Psoas muscle (tissue), 8 donors: Measurements from ENCODE around the gene DAND5. TPM values are rescaled to one million over a fixed set of nuclear protein-coding genes. Genes with fewer than 3 reads are reported as not detected.

Source experiments
- ATAC-seq, 4 donors: fragments of 200-7000 bp; cut with Tn5 transposase; one replicate each; pipeline ENCODE4 v1.9.1; 2020; ENCODE audit warnings: moderate library complexity in 3 of 4, mild to moderate bottlenecking in 2 of 4
- DNase-seq, 2 donors: peaks; one replicate each; pipeline ENCODE4 v3.0.0-alpha.2; 2020
- H3K27ac ChIP-seq: fragments of 200-600 bp; one replicate; pipeline ENCODE4 v1.8.0; 2022
- H3K27me3 ChIP-seq, 3 donors: fragments of 200-600 bp in 1 of 3; one replicate each; pipeline versions ENCODE4 v1.6.1 to v1.8.0; 2013 to 2022; ENCODE audit warnings: low read length in 2 of 3, mild to moderate bottlenecking in 2 of 3, moderate library complexity in 1 of 3; ENCODE audit not compliant: insufficient read depth in 3 of 3
- H3K36me3 ChIP-seq, 2 donors: fragments of 200-600 bp in 1 of 2; one replicate each; pipeline versions ENCODE4 v1.6.1 to v1.8.0; 2013 to 2022; ENCODE audit warnings: low read depth in 1 of 2, mild to moderate bottlenecking in 1 of 2, moderate library complexity in 1 of 2; ENCODE audit not compliant: insufficient read depth in 1 of 2
- H3K4me1 ChIP-seq: fragments of 200-600 bp; one replicate; pipeline ENCODE4 v1.8.0; 2022
- H3K4me3 ChIP-seq: fragments of 200-600 bp; one replicate; pipeline ENCODE4 v1.8.0; 2022; ENCODE audit warnings: mild to moderate bottlenecking
- H3K9me3 ChIP-seq: fragments of 200-600 bp; one replicate; pipeline ENCODE4 v1.8.0; 2022
- WGBS, 3 donors: extraction: QIAGEN DNeasy Blood & Tissue Kit; methylation state at CpG; one replicate each; pipeline versions ENCODE4 v1.1.6 to v1.1.7; 2013; 5-methylcytosine and 5-hydroxymethylcytosine counted together
- intact Hi-C, 2 donors: fragments of 100-400 bp; cut with DNase I; formaldehyde crosslinking; loops; one replicate each; pipeline versions ENCODE4 v1.11.0 to v1.14.2; 2022
- polyA plus RNA-seq, 3 donors: library from polyadenylated mRNA; stranded (reverse); fragments of 200-250 nt; gene quantifications; one replicate each; pipeline ENCODE4 v1.2.3, GENCODE V29; 2013
- total RNA-seq, 4 donors: library from RNA; stranded (reverse); fragmentation: NEBNext Ultra II Directional in 2 of 4; extraction: Animal tissue kit (Norgen Biotek cat#: 25700) in 2 of 4; gene quantifications; one replicate each; pipeline versions ENCODE4 v1.2.1 to v1.2.4, GENCODE V29; 2021 to 2023
- TF ChIP-seq, protein P1 (sequence below): fragments of 200-600 bp; IDR thresholded peaks from one replicate; pipeline ENCODE4 v1.8.0; 2022; ENCODE audit warnings: antibody characterized with exemption
- donor health status: healthy with polysubstance abuse.
- donor health status: DM: no; HTN: no; CAD: no; lungs with moderate emphysema.
- donor health status: Bipolar disorder and iron deficiency.
- donor health status: healthy.
- donor health status: DM: yes; HTN: yes; CAD: no.
- donor health status: DM: no; HTN: no; CAD: no.
- donor health status: DM: no; HTN: no; CAD: no.
- donor health status: DM: yes; HTN: yes; CAD: no.

The DAND5 gene
- total and polyA plus RNA-seq, 7 donors: 0.26 TPM; not detected in 6

DNA sequence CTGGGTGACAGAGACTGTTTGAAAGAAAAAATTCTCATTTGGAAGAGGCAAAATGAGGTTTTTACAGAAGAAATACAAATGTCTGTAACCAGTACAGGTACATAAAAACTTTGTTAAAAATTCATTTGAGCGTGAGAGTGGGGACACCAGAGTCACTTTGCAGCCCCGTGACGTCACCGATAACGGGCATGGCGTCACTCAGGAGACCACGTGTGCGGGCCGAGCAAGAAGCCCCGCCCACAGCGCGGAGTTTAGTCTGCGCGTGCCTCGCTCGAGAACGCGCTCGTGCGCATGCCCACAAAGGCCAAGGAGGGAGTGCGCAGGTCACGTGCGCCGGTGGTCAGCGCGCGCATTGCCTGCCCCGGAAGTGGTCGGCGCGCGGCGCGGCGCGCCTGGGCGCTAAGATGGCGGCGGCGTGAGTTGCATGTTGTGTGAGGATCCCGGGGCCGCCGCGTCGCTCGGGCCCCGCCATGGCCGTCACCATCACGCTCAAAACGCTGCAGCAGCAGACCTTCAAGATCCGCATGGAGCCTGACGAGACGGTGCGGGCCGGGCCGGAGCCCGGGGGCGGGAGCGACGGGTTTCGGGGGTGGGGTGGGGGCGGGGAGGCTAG is 23.8 kb upstream of the DAND5 start, which contains the start of gene RAD23A:
TSS of gene RAD23A (plus strand) at position 384 of the 613 bp plus-strand sequence. CDS start at position 471, 87 bp downstream.
- peaks cover 42% of the 10 kb centered on the region for H3K4me1 ChIP-seq
- H3K27me3 ChIP-seq: no peaks in the 10 kb centered on the region
- 1% methylated on average over 48 to 62 of the region's 62 CpGs for WGBS, 3 donors
- ATAC-seq (peak; percentile 90 to 91 (median 91)), DNase-seq (peak; percentile 99 to 100)
- H3K36me3 ChIP-seq: peaks cover 13 to 76% of the 10 kb centered on the region in 2 donors
- intact Hi-C loops: no loop called here
- H3K9me3 ChIP-seq: no peaks in the 10 kb centered on the region
- TF ChIP-seq, protein P1, sequence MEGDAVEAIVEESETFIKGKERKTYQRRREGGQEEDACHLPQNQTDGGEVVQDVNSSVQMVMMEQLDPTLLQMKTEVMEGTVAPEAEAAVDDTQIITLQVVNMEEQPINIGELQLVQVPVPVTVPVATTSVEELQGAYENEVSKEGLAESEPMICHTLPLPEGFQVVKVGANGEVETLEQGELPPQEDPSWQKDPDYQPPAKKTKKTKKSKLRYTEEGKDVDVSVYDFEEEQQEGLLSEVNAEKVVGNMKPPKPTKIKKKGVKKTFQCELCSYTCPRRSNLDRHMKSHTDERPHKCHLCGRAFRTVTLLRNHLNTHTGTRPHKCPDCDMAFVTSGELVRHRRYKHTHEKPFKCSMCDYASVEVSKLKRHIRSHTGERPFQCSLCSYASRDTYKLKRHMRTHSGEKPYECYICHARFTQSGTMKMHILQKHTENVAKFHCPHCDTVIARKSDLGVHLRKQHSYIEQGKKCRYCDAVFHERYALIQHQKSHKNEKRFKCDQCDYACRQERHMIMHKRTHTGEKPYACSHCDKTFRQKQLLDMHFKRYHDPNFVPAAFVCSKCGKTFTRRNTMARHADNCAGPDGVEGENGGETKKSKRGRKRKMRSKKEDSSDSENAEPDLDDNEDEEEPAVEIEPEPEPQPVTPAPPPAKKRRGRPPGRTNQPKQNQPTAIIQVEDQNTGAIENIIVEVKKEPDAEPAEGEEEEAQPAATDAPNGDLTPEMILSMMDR: no peak
- H3K27ac ChIP-seq: peak within 1 kb of the TSS; percentile 98
- H3K4me3 ChIP-seq: peak within 1 kb of the TSS; percentile 90

DNA sequence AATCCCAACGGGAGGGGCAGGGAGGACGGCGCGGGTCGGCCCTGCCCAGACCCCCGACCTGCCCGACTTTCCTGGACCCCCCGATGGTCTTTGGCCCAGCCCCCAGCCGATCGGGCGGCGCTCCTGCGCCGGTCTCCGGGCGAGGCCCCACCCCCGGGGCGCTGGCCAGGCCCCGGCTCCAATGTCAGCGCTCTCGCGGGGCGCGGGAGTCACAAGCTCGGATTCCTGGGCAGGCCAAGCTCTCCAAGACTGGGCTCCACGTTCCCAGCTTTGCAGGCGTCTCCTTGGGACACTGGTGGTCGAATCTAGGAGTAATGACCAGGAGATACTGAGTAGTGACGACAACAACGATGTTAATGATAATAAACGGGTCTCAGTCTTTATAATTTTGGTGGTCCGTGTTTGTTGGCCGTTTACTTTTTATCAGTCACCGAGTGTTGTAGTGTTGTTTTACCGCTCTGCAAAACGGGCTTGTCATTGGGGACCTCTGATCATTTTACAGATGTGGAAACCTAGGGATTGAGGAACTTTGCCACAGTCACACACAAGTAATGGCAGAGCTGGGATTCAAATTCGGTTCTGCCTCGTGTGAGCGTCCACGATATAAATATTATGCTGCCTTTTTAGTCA is 23.2 kb upstream of the DAND5 start:
- H3K27ac ChIP-seq: peak overlapping the region; percentile 98
- intact Hi-C loops: no loop called here
- ATAC-seq: peak; percentile 84 to 90 (median 88)

DNA sequence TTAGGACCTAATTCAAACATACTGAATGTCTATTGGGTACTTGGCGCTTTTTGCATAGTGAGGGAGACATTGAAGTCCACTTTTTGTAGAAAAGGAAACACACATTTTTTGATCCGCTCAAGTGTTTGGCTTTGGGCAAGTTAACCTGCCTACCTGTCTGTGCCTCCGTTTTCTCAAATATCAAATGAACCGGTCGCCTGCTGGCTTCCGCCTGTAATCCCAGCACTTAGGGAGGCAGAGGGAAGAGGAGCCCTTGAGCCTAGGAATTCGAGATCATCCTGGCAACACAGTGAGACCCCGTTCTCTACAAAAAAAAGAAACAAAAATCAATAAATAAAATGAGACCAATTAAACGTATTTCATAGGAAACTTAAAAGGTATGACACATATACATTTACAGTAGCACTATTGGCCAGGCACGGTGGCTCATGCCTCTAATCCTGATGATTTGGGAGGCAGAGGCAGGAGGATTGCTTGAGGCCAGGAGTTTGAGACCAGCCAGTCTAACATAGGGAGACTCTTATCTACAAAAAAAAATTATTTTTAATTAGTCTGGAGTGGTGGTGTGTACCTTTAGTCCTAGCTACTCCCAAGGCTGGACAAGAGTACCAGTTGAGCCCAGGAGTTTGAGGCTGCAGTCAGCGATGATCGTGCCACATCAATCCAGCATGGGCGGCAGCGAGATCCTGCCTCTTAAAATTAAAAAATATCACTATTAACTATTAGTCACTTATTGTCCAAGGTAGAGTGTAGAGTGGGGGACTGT is 22.5 kb upstream of the DAND5 start:
- WGBS, 3 donors: 45 to 51% (median 47%) methylated on average over 14 of the region's 14 CpGs

More for the DNA sequence above, 23.2 kb upstream of the DAND5 start:
- Histone ChIP-seq H3K9me3 (no peaks in the 10 kb centered on the region), H3K4me3 (peak overlapping the region; percentile 90), H3K4me1 (peaks cover 42% of the 10 kb centered on the region), H3K36me3 (peaks cover 10 to 76% of the 10 kb centered on the region in 2 donors), H3K27me3 (no peaks in the 10 kb centered on the region)
- DNase-seq: peak; percentile 79 to 93
- TF ChIP-seq, protein P1: no peak
- WGBS, 3 donors: 1% methylated on average over 38 to 40 of the region's 40 CpGs

DNA sequence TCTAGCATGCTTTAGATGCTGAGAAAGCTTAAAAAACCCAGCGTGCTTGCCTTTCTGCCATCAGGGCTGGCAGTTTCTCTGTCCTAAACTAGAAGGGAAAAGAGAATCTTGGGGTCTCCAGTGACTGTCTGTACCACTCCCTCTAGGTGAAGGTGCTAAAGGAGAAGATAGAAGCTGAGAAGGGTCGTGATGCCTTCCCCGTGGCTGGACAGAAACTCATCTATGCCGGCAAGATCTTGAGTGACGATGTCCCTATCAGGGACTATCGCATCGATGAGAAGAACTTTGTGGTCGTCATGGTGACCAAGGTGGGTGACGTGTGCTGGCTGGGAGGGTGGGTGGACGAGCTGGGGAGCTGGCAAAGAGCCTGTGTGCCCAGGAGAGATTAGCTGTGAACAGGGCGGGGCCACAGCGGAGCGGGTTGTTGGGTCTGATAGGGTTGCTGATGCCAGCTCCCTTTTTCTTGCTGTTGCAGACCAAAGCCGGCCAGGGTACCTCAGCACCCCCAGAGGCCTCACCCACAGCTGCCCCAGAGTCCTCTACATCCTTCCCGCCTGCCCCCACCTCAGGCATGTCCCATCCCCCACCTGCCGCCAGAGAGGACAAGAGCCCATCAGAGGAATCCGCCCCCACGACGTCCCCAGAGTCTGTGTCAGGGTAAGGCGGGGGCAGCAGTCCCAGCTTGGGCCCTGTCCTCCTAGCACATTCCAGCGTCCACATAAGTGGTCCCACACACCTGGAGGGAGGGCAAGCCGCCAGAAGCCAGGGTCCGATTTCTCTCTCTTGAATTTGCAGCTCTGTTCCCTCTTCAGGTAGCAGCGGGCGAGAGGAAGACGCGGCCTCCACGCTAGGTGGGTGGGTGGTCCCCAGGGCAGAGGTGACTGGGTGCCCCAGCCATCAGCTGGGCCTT is 21.4 kb upstream of the DAND5 start:
- intact Hi-C loops: no loop called here
- H3K27me3 ChIP-seq: no peaks in the 10 kb centered on the region
- H3K36me3 ChIP-seq: peaks cover 16 to 76% of the 10 kb centered on the region in 2 donors
- TF ChIP-seq, protein P1: no peak
- peak overlapping the region; percentile 90 for H3K4me3 ChIP-seq
- no peaks in the 10 kb centered on the region for H3K9me3 ChIP-seq
- H3K4me1 ChIP-seq: peaks cover 57% of the 10 kb centered on the region
- no peak for DNase-seq
- peak overlapping the region; percentile 98 for H3K27ac ChIP-seq
- ATAC-seq: no peak
- 75 to 84% (median 79%) methylated on average over 27 to 28 of the region's 28 CpGs for WGBS, 3 donors

More for the DNA sequence above, 22.5 kb upstream of the DAND5 start:
- DNase-seq: no peak
- intact Hi-C loops: no loop called here
- no peaks in the 10 kb centered on the region for H3K27me3 ChIP-seq
- peaks cover 47% of the 10 kb centered on the region for H3K4me1 ChIP-seq
- H3K36me3 ChIP-seq: peaks cover 12 to 76% of the 10 kb centered on the region in 2 donors
- no peak for ATAC-seq
- peak overlapping the region; percentile 98 for H3K27ac ChIP-seq
- H3K4me3 ChIP-seq: peak overlapping the region; percentile 90
- TF ChIP-seq, protein P1: no peak
- H3K9me3 ChIP-seq: no peaks in the 10 kb centered on the region
